GM23248 (cell line): ENCODE results near the gene PARD3B. TPM values are rescaled to one million over a fixed set of nuclear protein-coding genes. Genes with fewer than 3 reads are reported as not detected.

Experiments used
- DNase-seq: peaks from one replicate; pipeline ENCODE4 v3.0.0-alpha.2; 2015
- H2AFZ ChIP-seq: fragments of 200-600 bp; sonication (generic); 2 replicates; pipeline ENCODE4 v1.6.1; 2016; ENCODE audit warnings: antibody characterized with exemption
- H3F3A ChIP-seq: fragments of 200-600 bp; sonication (generic); 2 replicates; pipeline ENCODE4 v1.6.1; 2016; ENCODE audit warnings: mild to moderate bottlenecking, antibody characterized with exemption, mixed run types; ENCODE audit not compliant: insufficient read depth
- H3K27ac ChIP-seq: fragments of 200-600 bp; sonication (generic); 2 replicates; pipeline ENCODE4 v1.5.1; 2016; ENCODE audit warnings: mild to moderate bottlenecking
- H3K27me3 ChIP-seq: fragments of 200-600 bp; sonication (generic); replicated peaks from 2 replicates; pipeline ENCODE4 v1.6.1; 2016; ENCODE audit warnings: mild to moderate bottlenecking; ENCODE audit not compliant: insufficient read depth
- H3K36me3 ChIP-seq: fragments of 200-600 bp; sonication (generic); 2 replicates; pipeline ENCODE4 v1.6.1; 2016; ENCODE audit warnings: low read depth, mild to moderate bottlenecking
- H3K4me1 ChIP-seq: fragments of 200-600 bp; sonication (generic); 2 replicates; pipeline ENCODE4 v1.6.1; 2016; ENCODE audit warnings: mild to moderate bottlenecking; ENCODE audit not compliant: insufficient read depth
- H3K4me2 ChIP-seq: fragments of 200-600 bp; sonication (generic); one replicate; pipeline ENCODE4 v1.6.1; 2016; ENCODE audit warnings: mild to moderate bottlenecking; ENCODE audit not compliant: unreplicated experiment
- H3K4me3 ChIP-seq: fragments of 200-600 bp; sonication (generic); 2 replicates; pipeline ENCODE4 v1.5.1; 2016; ENCODE audit warnings: mild to moderate bottlenecking
- H3K79me2 ChIP-seq: fragments of 200-600 bp; sonication (generic); 2 replicates; pipeline ENCODE4 v1.6.1; 2016; ENCODE audit warnings: mild to moderate bottlenecking; ENCODE audit not compliant: insufficient read depth
- H3K9ac ChIP-seq: fragments of 200-600 bp; sonication (generic); 2 replicates; pipeline ENCODE4 v1.6.1; 2016; ENCODE audit warnings: mild to moderate bottlenecking
- H3K9me2 ChIP-seq: fragments of 200-600 bp; sonication (generic); 2 replicates; pipeline ENCODE4 v1.6.1; 2016; ENCODE audit warnings: mixed run types, mild to moderate bottlenecking, moderate library complexity; ENCODE audit not compliant: insufficient read depth
- H3K9me3 ChIP-seq: fragments of 200-600 bp; sonication (generic); one replicate; pipeline ENCODE4 v1.6.1; 2017; ENCODE audit warnings: low read depth
- H4K20me1 ChIP-seq: fragments of 200-600 bp; sonication (generic); 2 replicates; pipeline ENCODE4 v1.6.0; 2016; ENCODE audit not compliant: insufficient read depth
- EZH2 ChIP-seq: fragments of 200-600 bp; sonication (generic); IDR thresholded peaks from 2 replicates; pipeline ENCODE4 v1.6.1; 2018; ENCODE audit warnings: antibody characterized with exemption, mild to moderate bottlenecking; ENCODE audit not compliant: insufficient read depth, poor library complexity, severe bottlenecking
- EZH2phosphoT487 ChIP-seq: fragments of 200-600 bp; sonication (generic); IDR thresholded peaks from 2 replicates; pipeline ENCODE4 v1.6.1; 2018; ENCODE audit warnings: antibody characterized with exemption, moderate library complexity, mild to moderate bottlenecking, low read depth; ENCODE audit not compliant: insufficient read depth
- WGBS, 2 experiments: methylation state at CpG; one replicate each; pipeline ENCODE4 v1.1.6; 2015 to 2017; ENCODE audit warnings: low lambda C conversion rate in 2 of 2, low coverage in 1 of 2; ENCODE audit errors: missing lambda C conversion rate in 2 of 2; 5-methylcytosine and 5-hydroxymethylcytosine counted together
- in situ Hi-C: fragments of 300-500 bp; cut with MboI; formaldehyde crosslinking; loops from 2 replicates; pipeline ENCODE4 v1.15.0; 2020
- polyA plus RNA-seq: library from polyadenylated mRNA; unstranded; fragments of >200 nt; fragmentation: Nextera tagmentation; extraction: Ambion mirVana; gene quantifications from 2 replicates; pipeline ENCODE4 v1.2.1, GENCODE V29; 2016
- total RNA-seq: library from RNA; depleted of rRNA; stranded (reverse); fragments of >200 nt; shearing (Covaris generic); gene quantifications from 2 replicates; pipeline ENCODE4 v1.2.3, GENCODE V29; 2014

PARD3B gene
- total and polyA plus RNA-seq, 2 experiments from 2014 or later: 2.5 to 6.9 TPM

DNA sequence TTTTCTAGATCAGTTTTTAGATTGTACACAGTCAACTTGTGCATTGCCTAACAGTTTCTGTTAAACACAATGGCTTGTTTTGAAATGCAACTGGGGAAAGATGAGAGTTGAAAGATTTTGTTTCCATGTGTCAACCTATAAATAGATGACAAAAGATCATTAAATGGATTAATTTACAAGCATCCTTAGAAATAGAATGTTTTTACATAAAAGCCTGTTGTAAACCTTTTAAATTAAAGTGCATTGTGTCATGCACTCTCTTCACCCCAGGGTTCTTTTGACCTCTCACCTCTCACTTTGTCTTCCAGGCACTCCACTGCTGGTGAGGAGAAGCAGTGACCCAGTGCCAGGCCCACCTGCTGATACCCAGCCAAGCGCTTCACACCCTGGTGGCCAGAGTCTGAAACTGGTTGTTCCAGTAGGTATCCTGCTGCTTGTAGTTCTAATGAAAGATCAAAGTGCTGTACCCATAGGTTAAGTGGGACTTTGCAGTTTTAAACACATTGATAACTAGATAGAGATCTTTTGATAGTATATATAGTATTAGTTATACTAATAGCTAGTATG is 502.1 kb downstream of the PARD3B start:
- no peak overlapping the region for H2AFZ ChIP-seq
- H3K9me2 ChIP-seq: no peaks in the 10 kb centered on the region
- 95 to 100% methylated on average over 1 of the region's 1 CpG for WGBS, 2 experiments
- no peaks in the 10 kb centered on the region for H4K20me1 ChIP-seq
- TF ChIP-seq EZH2phosphoT487 (no peak), EZH2 (no peak)
- no peak overlapping the region for H3K27ac ChIP-seq
- H3K27me3 ChIP-seq: no peaks in the 10 kb centered on the region
- H3K4me1 ChIP-seq: no peaks in the 10 kb centered on the region
- H3K4me3 ChIP-seq: no peak overlapping the region
- no peak for DNase-seq
- H3K9me3 ChIP-seq: no peaks in the 10 kb centered on the region
- H3K9ac ChIP-seq: no peak overlapping the region
- no peak overlapping the region for H3K4me2 ChIP-seq
- in situ Hi-C loops: no loop called here
- no peaks in the 10 kb centered on the region for H3K36me3 ChIP-seq
- peaks cover 4% of the 10 kb centered on the region; the same call in 1 of the 2 replicates for H3F3A ChIP-seq
- H3K79me2 ChIP-seq: no peaks in the 10 kb centered on the region

DNA sequence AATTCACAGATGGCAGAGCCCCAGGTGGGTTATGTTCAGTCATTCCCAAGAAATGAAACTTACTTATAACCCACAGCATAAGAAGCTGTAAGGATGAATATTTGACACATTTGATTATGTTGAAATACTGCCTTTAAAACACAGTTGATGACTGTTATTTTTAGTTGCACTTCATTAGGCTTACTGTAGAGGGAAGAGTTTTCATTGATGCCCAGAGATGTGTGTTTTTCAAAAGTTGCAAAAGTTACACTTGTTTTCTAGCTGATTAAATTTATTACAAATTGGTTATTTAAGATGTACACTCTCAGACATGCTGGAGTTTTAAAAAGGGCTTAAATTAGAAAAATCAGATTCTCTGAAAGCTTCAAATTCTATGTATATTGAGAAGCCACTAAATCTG is 506.1 kb downstream of the PARD3B start:
- TF ChIP-seq EZH2phosphoT487 (no peak), EZH2 (no peak)
- H3K27me3 ChIP-seq: no peaks in the 10 kb centered on the region
- H3K79me2 ChIP-seq: no peaks in the 10 kb centered on the region
- no peak overlapping the region for H3K9ac ChIP-seq
- peaks cover 4% of the 10 kb centered on the region; the same call in 1 of the 2 replicates for H3F3A ChIP-seq
- H2AFZ ChIP-seq: no peak overlapping the region
- peak; percentile 29 for DNase-seq
- H4K20me1 ChIP-seq: no peaks in the 10 kb centered on the region
- H3K36me3 ChIP-seq: no peaks in the 10 kb centered on the region
- H3K4me1 ChIP-seq: peaks cover 10% of the 10 kb centered on the region
- H3K4me2 ChIP-seq: no peak overlapping the region
- in situ Hi-C loops: no loop called here
- H3K9me3 ChIP-seq: no peaks in the 10 kb centered on the region
- H3K4me3 ChIP-seq: no peak overlapping the region
- no peaks in the 10 kb centered on the region for H3K9me2 ChIP-seq
- no peak overlapping the region for H3K27ac ChIP-seq

DNA sequence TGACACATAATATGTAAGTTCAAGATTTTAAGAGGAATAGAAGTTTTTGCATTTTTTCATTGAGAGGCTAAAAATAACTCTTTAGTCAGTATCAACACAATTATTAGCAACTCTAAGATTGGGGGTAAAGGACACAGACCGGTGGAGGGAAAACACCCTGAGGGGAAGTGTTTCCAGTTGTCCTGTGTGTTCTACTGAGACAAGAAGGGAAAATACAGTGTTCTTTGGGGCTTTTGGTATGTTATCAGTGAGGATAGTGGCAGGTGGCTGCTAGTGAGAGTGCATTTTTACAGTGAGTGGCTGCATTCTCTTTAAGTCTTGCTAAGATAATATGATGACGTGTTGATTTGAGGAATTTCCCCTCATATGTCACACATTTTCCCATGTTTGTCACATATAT is 507.5 kb downstream of the PARD3B start:
- Histone ChIP-seq H3K27ac (no peak overlapping the region), H3K9ac (no peak overlapping the region), H4K20me1 (no peaks in the 10 kb centered on the region), H3F3A (peaks cover 4% of the 10 kb centered on the region; the same call in 1 of the 2 replicates), H3K9me3 (no peaks in the 10 kb centered on the region), H3K9me2 (no peaks in the 10 kb centered on the region), H3K4me2 (no peak overlapping the region), H3K27me3 (no peaks in the 10 kb centered on the region), H3K4me1 (peaks cover 10% of the 10 kb centered on the region), H3K4me3 (no peak overlapping the region), H2AFZ (no peak overlapping the region), H3K36me3 (no peaks in the 10 kb centered on the region), H3K79me2 (no peaks in the 10 kb centered on the region)
- no peak for DNase-seq
- TF ChIP-seq EZH2: no peak
- no peak for TF ChIP-seq EZH2phosphoT487
- in situ Hi-C loops: no loop called here
- 95 to 96% methylated on average over 2 of the region's 2 CpGs for WGBS, 2 experiments

DNA sequence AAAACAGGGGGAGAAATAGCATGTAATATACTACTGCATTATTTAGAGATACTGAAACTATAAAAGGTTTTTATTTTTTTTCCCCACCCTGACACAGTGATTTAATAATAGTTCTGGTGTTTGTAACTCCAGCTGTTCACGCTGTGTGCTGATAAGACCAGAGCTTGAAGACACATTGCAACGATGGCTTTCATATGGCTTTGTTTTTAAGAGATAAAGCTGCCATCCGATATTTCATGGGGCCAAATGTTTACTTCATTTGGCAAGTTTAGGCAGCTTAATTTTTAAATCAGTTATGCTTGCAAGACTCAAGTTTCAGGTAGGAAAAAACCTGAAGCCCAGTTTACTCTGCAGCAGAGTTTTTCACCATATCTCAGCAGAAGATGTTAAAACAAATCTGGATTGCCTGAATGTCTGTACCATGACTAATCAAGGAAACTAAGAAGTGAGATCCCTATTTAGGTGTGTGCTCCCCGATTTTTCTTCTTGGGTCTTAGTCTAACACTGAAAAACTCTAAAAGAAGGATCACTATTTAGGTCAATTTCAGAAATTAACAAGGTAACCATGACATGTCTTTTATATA is 508.6 kb downstream of the PARD3B start:
- no peaks in the 10 kb centered on the region for H3K9me2 ChIP-seq
- TF ChIP-seq EZH2phosphoT487: no peak
- TF ChIP-seq EZH2: no peak
- no peak overlapping the region for H3K27ac ChIP-seq
- H2AFZ ChIP-seq: no peak overlapping the region
- no peaks in the 10 kb centered on the region for H3K36me3 ChIP-seq
- no peak overlapping the region for H3K4me2 ChIP-seq
- in situ Hi-C loops: no loop called here
- H3K9me3 ChIP-seq: no peaks in the 10 kb centered on the region
- no peaks in the 10 kb centered on the region for H3K27me3 ChIP-seq
- no peaks in the 10 kb centered on the region for H4K20me1 ChIP-seq
- no peaks in the 10 kb centered on the region for H3K79me2 ChIP-seq
- WGBS, 2 experiments: 60 to 71% methylated on average over 4 of the region's 4 CpGs
- no peak overlapping the region for H3K9ac ChIP-seq
- H3K4me3 ChIP-seq: no peak overlapping the region
- peaks cover 10% of the 10 kb centered on the region for H3K4me1 ChIP-seq
- DNase-seq: peak; percentile 10
- peaks cover 4% of the 10 kb centered on the region; the same call in 1 of the 2 replicates for H3F3A ChIP-seq
